HepG2 (cell line): ENCODE measurements around the gene ZFAND3. TPM values are rescaled to one million over a fixed set of nuclear protein-coding genes. Genes with fewer than 3 reads are reported as not detected.

ENCODE experiments used
- ATAC-seq: fragments of 200-7000 bp; cut with Tn5 transposase; 3 replicates; pipeline ENCODE4 v1.9.1; 2020; ENCODE audit warnings: mild to moderate bottlenecking, moderate library complexity
- BruUV-seq: library from RNA; stranded (reverse); fragments of 400-500 nt; replicated peaks from 2 replicates; lab custom pipeline; 2021; lab: Mats Ljungman, UMichigan
- CTCF ChIA-PET: fragments of 300-600 bp; formaldehyde crosslinking; extraction: SDS; loops from one replicate; lab custom pipeline; 2021; ENCODE audit warnings: low total read pairs, inconsistent platforms, low intra/inter-chr PET ratio; lab: Yijun Ruan, JAX
- POLR2A ChIA-PET: fragments of 350-600 bp; sonication (Branson Sonifier 250); formaldehyde crosslinking; loops from one replicate; lab custom pipeline; 2020; ENCODE audit warnings: antibody characterized with exemption, inconsistent platforms; lab: Yijun Ruan, JAX
- DNase-seq: peaks from one replicate; pipeline ENCODE4 v3.0.0-alpha.2; 2015; ENCODE audit warnings: low spot score
- FAIRE-seq: peaks from 3 replicates; lab custom pipeline; 2011; peaks lifted over from hg19 to GRCh38; lab: Jason Lieb, UNC
- H2AFZ ChIP-seq: one replicate; pipeline ENCODE4 v1.6.1; 2011; ENCODE audit warnings: low read length, inconsistent platforms
- H3K27ac ChIP-seq: fragments of 300-600 bp; 3 replicates; pipeline ENCODE4 v1.8.0; 2011; ENCODE audit warnings: mixed run types, mild to moderate bottlenecking, mixed read lengths, low read length, inconsistent platforms; ENCODE audit not compliant: insufficient read depth; ENCODE audit errors: extremely low read length
- H3K27me3 ChIP-seq, 2 experiments: fragments of 200-600 bp in 1 of 2; 2 replicates in 1 of 2; 3 replicates in 1 of 2; pipeline versions ENCODE4 v1.6.0 to v1.8.0; 2011; ENCODE audit warnings: low read length in 2 of 2, mild to moderate bottlenecking in 2 of 2, moderate library complexity in 2 of 2, inconsistent platforms in 1 of 2; ENCODE audit not compliant: insufficient read depth in 2 of 2, control insufficient read depth in 1 of 2
- H3K36me3 ChIP-seq, 2 experiments: fragments of 200-600 bp in 1 of 2; replicated peaks in 1 of 2; 2 replicates in 1 of 2; 3 replicates in 1 of 2; pipeline versions ENCODE4 v1.5.1 to v1.8.0; 2011; ENCODE audit warnings: low read length in 2 of 2, inconsistent platforms in 1 of 2; ENCODE audit not compliant: insufficient read depth in 2 of 2, control insufficient read depth in 1 of 2
- H3K4me1 ChIP-seq: 2 replicates; pipeline ENCODE4 v1.5.1; 2012; ENCODE audit warnings: low read length, inconsistent platforms; ENCODE audit not compliant: insufficient read depth
- H3K4me2 ChIP-seq: 2 replicates; pipeline ENCODE4 v1.6.0; 2011; ENCODE audit warnings: low read depth, low read length, inconsistent platforms
- H3K4me3 ChIP-seq, 3 experiments: fragments of 200-600 bp in 1 of 3; sonication (generic), shearing (Covaris generic) in 1 of 3; replicated peaks in 1 of 3; 2 replicates each; pipeline ENCODE4 v1.5.1; 2011 to 2016; ENCODE audit warnings: low read length in 3 of 3, inconsistent platforms in 2 of 3, low read depth in 2 of 3, mild to moderate bottlenecking in 2 of 3, control low read depth in 1 of 3, mixed read lengths in 1 of 3; ENCODE audit not compliant: insufficient read depth in 1 of 3
- H3K79me2 ChIP-seq: one replicate; pipeline ENCODE4 v1.6.1; 2011; ENCODE audit warnings: low read length, inconsistent platforms; ENCODE audit not compliant: insufficient read depth
- H3K9ac ChIP-seq: 2 replicates; pipeline ENCODE4 v1.6.0; 2011; ENCODE audit warnings: mild to moderate bottlenecking, low read depth, low read length, inconsistent platforms; ENCODE audit not compliant: insufficient read depth
- H3K9me3 ChIP-seq: 2 replicates; pipeline ENCODE4 v1.5.1; 2012; ENCODE audit warnings: mild to moderate bottlenecking, low read length
- H4K20me1 ChIP-seq: 2 replicates; pipeline ENCODE4 v1.6.0; 2011; ENCODE audit warnings: inconsistent platforms, mild to moderate bottlenecking, low read length, moderate library complexity; ENCODE audit not compliant: insufficient read depth
- CREB3 ChIP-seq: sonication (generic); formaldehyde crosslinking; IDR thresholded peaks from 2 replicates; pipeline ENCODE4 v1.5.0; 2020; ENCODE audit warnings: missing genetic modification reagents
- FOXP1 ChIP-seq, 2 experiments: fragments of 450-650 bp in 1 of 2; IDR thresholded peaks; 2 replicates each; pipeline ENCODE4 v1.6.1; 2017 to 2018; ENCODE audit warnings: antibody characterized with exemption in 1 of 2
- MYC ChIP-seq: sonication (generic); formaldehyde crosslinking; IDR thresholded peaks from 2 replicates; pipeline ENCODE4 v1.9.0; 2021; ENCODE audit warnings: missing genetic modification reagents, borderline replicate concordance
- NFAT5 ChIP-seq: sonication (generic); formaldehyde crosslinking; IDR thresholded peaks from 2 replicates; pipeline ENCODE4 v1.4.0; 2020; ENCODE audit warnings: missing genetic modification reagents
- ZBTB42 ChIP-seq: sonication (generic); formaldehyde crosslinking; IDR thresholded peaks from 2 replicates; pipeline ENCODE4 v1.5.0; 2020; ENCODE audit warnings: mild to moderate bottlenecking, missing genetic modification reagents
- ZNF382 ChIP-seq: sonication (generic); formaldehyde crosslinking; IDR thresholded peaks from 2 replicates; pipeline ENCODE4 v1.5.0; 2020; ENCODE audit warnings: missing genetic modification reagents, mild to moderate bottlenecking, borderline replicate concordance
- ZNF841 ChIP-seq: sonication (generic); formaldehyde crosslinking; IDR thresholded peaks from 2 replicates; pipeline ENCODE4 v1.8.1; 2023; ENCODE audit warnings: missing genetic modification reagents, borderline replicate concordance
- WGBS: methylation state at CpG from one replicate; pipeline ENCODE4 v1.1.6; 2017; ENCODE audit warnings: low lambda C conversion rate; 5-methylcytosine and 5-hydroxymethylcytosine counted together
- in situ Hi-C: cut with HindIII; loops from 2 replicates; pipeline ENCODE4 v1.10.0; 2017; ENCODE audit warnings: low pct_unique_long_range_greater_than_20kb; ENCODE audit not compliant: extremely low pct_ligation_motif_present
- intact Hi-C: fragments of 100-400 bp; cut with micrococcal nuclease; formaldehyde crosslinking; loops from one replicate; pipeline ENCODE4 v1.10.0; 2022; ENCODE audit not compliant: unreplicated experiment
- polyA plus RNA-seq, 8 experiments: library from polyadenylated mRNA; depleted of rRNA in 3 of 8; stranded (reverse) in 7 of 8; unstranded in 1 of 8; fragments of >200 nt; fragmentation: Illumina TruSeq in 4 of 8; extraction: Trizol in 4 of 8; gene quantifications; 2 replicates each; pipeline versions ENCODE4 v1.2.1 to v1.2.3, GENCODE V29; 2011 to 2016; ENCODE audit warnings: low read depth in 4 of 8, missing spikeins in 1 of 8, mixed read lengths in 1 of 8; ENCODE audit not compliant: insufficient read depth in 1 of 8
- total RNA-seq, 5 experiments: library from RNA; depleted of rRNA; stranded (reverse); fragments of >200 nt; fragmentation: Illumina TruSeq; extraction: Trizol; gene quantifications; 2 replicates each; pipeline ENCODE4 v1.2.3, GENCODE V29; 2016; ENCODE audit warnings: low read depth in 1 of 5

Gene ZFAND3
- total and polyA plus RNA-seq, 2 of the 13 experiments (the other 11 are each of a cell fraction or from before 2014, with no cell fraction given) = 16.4 to 17.1 TPM

DNA sequence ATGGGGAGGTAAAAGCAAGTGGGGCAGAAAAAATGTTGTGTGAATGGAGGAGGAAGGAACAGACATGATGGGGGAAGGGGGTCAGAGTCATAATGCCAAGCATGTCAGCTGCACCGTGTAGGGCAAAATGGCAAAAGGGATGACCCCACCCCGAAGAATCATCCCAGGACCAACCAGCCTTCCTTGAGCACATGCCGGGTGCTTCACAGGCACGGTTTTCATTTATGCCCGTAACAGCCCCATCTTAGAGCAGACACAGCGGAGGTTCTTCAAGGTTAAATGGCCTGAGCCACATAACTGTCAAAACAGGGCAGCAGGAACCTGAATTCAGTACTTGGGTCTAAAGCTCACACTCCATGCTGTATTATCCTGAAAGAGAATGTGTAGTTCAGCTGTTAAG is 322.2 kb downstream of the ZFAND3 start:
- no peak for FAIRE-seq
- intact Hi-C loops = no loop called here
- no peak overlapping the region for H3K4me2 ChIP-seq

More for the DNA sequence above, 322.2 kb downstream of the ZFAND3 start:
- H2AFZ ChIP-seq = no peak overlapping the region
- H4K20me1 ChIP-seq = no peaks in the 10 kb centered on the region
- DNase-seq = no peak
- H3K4me1 ChIP-seq = peaks cover 21% of the 10 kb centered on the region
- H3K9me3 ChIP-seq = no peaks in the 10 kb centered on the region
- H3K27me3 ChIP-seq = no peaks in the 10 kb centered on the region
- peaks cover 7 to 25% of the 10 kb centered on the region in 2 experiments; a peak in 4 of 5 replicates for H3K36me3 ChIP-seq
- TF ChIP-seq NFAT5 (CRISPR knock-in tag) = no peak
- no peak for TF ChIP-seq MYC (CRISPR knock-in tag)
- no peak for TF ChIP-seq CREB3 (CRISPR knock-in tag)
- TF ChIP-seq ZNF382 (CRISPR knock-in tag) = no peak
- no peak for TF ChIP-seq FOXP1 (IDR thresholded peaks at IDR 0.05)
- TF ChIP-seq FOXP1 (CRISPR knock-in tag; IDR thresholded peaks at IDR 0.05) = no peak
- no peak for TF ChIP-seq ZNF841 (CRISPR knock-in tag)
- no peak for TF ChIP-seq ZBTB42 (CRISPR knock-in tag)
- H3K9ac ChIP-seq = no peak overlapping the region
- in situ Hi-C loops = no loop called here
- no peak overlapping the region for H3K27ac ChIP-seq
- BruUV-seq = no TSS peak
- H3K79me2 ChIP-seq = no peaks in the 10 kb centered on the region
- ChIA-PET POLR2A (no interaction called here), CTCF (no interaction called here)
- ATAC-seq = no peak
- no peak overlapping the region for H3K4me3 ChIP-seq
- WGBS = 94% methylated on average over 6 of the region's 6 CpGs
